ENCODE results near the gene CNTNAP5. TPM values are rescaled to one million over a fixed set of nuclear protein-coding genes. Genes with fewer than 3 reads are reported as not detected.

The CNTNAP5 gene
- total and polyA plus RNA-seq, 12 donors = 0.04 TPM; not detected in 11

DNA sequence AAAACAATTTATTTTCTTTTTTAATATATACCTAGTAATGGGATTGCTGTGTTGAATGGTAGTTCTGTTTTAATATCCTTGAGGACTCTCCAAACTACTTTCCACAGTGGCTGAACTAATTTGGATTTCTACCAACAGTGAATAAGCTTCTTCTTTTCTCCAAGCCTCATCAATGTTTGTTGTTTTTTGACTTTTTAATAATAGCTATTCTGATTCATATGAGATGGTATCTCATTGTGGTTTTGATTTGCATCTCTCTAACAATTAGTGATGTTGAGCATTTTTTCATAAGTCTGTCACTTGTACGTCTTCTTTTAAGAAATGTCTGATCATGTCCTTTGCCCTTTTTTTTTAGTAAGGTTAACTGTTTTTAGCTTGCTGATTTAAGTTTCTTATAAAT is 863.3 kb downstream of the CNTNAP5 start:
- 88 to 89% methylated on average over 1 of the region's 1 CpG for WGBS, 2 donors
- ATAC-seq (no peak), DNase-seq (no peak)
- no peak overlapping the region for H3K4me3 ChIP-seq
- H3K27me3 ChIP-seq = no peaks in the 10 kb centered on the region
- intact Hi-C loops (cut with DNase I) = no loop called here
- no peaks in the 10 kb centered on the region for H3K4me1 ChIP-seq
- no peak for TF ChIP-seq CTCF (IDR thresholded peaks at IDR 0.05)
- H3K36me3 ChIP-seq = no peaks in the 10 kb centered on the region
- H3K9me3 ChIP-seq = no peaks in the 10 kb centered on the region
- no peak overlapping the region for H3K27ac ChIP-seq

DNA sequence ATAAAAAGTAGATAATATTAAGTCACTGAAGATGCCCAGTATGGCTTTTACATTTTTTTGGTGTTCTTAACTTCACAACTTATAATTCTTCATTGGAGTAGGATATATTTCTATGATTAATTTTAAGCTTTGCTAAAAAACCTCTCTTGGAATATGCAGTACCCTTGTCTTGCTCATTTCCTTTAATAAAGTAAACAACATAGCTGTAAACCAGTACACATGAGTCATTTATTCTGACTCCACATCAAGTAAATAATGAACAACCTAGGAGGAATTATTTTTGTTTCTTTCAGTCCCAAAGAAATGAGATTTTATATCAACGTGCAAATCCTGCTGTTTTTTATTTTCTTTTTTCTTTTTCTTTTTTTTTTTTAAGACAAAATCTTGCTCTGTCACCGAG is 869.1 kb downstream of the CNTNAP5 start:
- Histone ChIP-seq H3K27ac (no peak overlapping the region), H3K36me3 (no peaks in the 10 kb centered on the region), H3K4me3 (no peak overlapping the region), H3K9me3 (no peaks in the 10 kb centered on the region), H3K4me1 (no peaks in the 10 kb centered on the region), H3K27me3 (no peaks in the 10 kb centered on the region)
- no peak for DNase-seq
- intact Hi-C loops (cut with DNase I) = no loop called here
- ATAC-seq = no peak
- 66 to 74% methylated on average over 2 of the region's 2 CpGs for WGBS, 2 donors
- TF ChIP-seq CTCF (IDR thresholded peaks at IDR 0.05) = no peak

DNA sequence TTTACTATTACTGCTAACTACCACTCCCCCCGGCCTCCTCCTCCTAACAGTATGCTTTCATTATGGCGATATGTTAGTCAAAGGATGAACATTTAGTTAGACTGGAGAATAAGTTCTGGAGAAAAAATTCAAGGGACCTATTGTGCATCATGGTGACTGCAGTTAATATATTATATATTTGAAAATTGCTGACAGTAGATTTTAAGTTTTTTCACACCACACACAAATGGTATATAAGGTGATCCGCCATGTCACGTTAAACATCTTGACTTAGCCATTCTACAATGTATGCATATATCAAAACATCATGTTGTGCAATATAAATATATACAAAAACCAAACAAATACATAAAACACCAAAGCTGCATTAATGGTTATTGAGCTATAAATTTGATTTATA is 873.7 kb downstream of the CNTNAP5 start:
- no peaks in the 10 kb centered on the region for H3K4me1 ChIP-seq
- 93 to 95% methylated on average over 4 of the region's 4 CpGs for WGBS, 2 donors
- no peak overlapping the region for H3K4me3 ChIP-seq
- TF ChIP-seq CTCF (IDR thresholded peaks at IDR 0.05) = no peak
- DNase-seq = no peak
- peaks cover 0 to 3% (median 0%) of the 10 kb centered on the region in 7 donors for H3K27me3 ChIP-seq
- intact Hi-C loops (cut with DNase I) = no loop called here
- no peak overlapping the region for H3K27ac ChIP-seq
- H3K9me3 ChIP-seq = no peaks in the 10 kb centered on the region
- ATAC-seq = no peak
- no peaks in the 10 kb centered on the region for H3K36me3 ChIP-seq

- Histone ChIP-seq H3K36me3 (no peaks in the 10 kb centered on the region), H3K27ac (no peak overlapping the region), H3K4me1 (no peaks in the 10 kb centered on the region), H3K27me3 (peaks cover 0 to 3% (median 0%) of the 10 kb centered on the region in 7 donors), H3K4me3 (no peak overlapping the region), H3K9me3 (no peaks in the 10 kb centered on the region)
- no peak for ATAC-seq
- no peak for DNase-seq
- intact Hi-C loops (cut with DNase I) = no loop called here
- 83 to 84% methylated on average over 2 of the region's 2 CpGs for WGBS, 2 donors
- no peak for TF ChIP-seq CTCF (IDR thresholded peaks at IDR 0.05)
These were observed 883.3 kb downstream of the CNTNAP5 start for GRCh38 chr2:124908411-124908810.

GRCh38 chr2:124911560-124911959 is 886.5 kb downstream of the CNTNAP5 start:
- no peaks in the 10 kb centered on the region for H3K27me3 ChIP-seq
- no peak for TF ChIP-seq CTCF (IDR thresholded peaks at IDR 0.05)
- H3K27ac ChIP-seq = no peak overlapping the region
- 72 to 75% methylated on average over 5 of the region's 5 CpGs for WGBS, 2 donors
- H3K36me3 ChIP-seq = no peaks in the 10 kb centered on the region
- intact Hi-C loops (cut with DNase I) = no loop called here
- H3K4me1 ChIP-seq = no peaks in the 10 kb centered on the region
- no peak for DNase-seq
- ATAC-seq = no peak
- H3K9me3 ChIP-seq = no peaks in the 10 kb centered on the region
- no peak overlapping the region for H3K4me3 ChIP-seq

Data from heart right ventricle (tissue), 16 donors.